ENCODE results near the gene ENPP6.

Gene ENPP6

GRCh38 chr4:184237612-184238011 is 19.9 kb upstream of the ENPP6 start (continued):
- TF ChIP-seq AEBP2 (tag by site-specific recombination; IDR thresholded peaks at IDR 0.05; ENCODE audit: borderline replicate concordance) (no peak), ZNF792 (tag by site-specific recombination; IDR thresholded peaks at IDR 0.05) (no peak), YY1 (tag by site-specific recombination; IDR thresholded peaks at IDR 0.05) (no peak), ZNF692 (tag by site-specific recombination; IDR thresholded peaks at IDR 0.05) (no peak)

DNA sequence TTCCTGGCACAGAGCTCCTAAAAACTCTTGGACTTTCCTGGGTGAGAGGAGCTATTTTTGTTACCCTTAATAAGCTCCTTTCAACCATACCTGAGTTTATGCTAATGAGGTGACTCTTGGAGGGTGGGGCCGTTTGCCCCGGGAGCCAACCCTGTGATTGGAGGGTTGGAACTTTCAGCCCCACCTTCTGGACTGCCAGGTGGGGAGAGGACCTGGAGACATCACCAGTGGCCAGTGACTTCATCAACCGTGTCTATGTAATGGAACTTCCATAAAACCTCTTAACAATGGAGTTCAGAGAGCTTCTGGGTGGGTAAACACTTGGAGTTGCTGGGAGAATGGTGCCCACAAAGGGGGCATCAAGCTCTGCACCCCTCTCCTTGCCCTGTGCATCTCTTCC is 17.9 kb upstream of the ENPP6 start:
- Histone ChIP-seq H3K27ac (ENCODE audit: extremely low read depth, low read depth, low read length) (no peak overlapping the region), H3K4me1 (ENCODE audit: control insufficient read depth, insufficient read depth, low read length) (peaks cover 2% of the 10 kb centered on the region; the same call in 1 of the 2 replicates), H3K4me3 (ENCODE audit: low read depth, low read length) (no peak overlapping the region), H3K36me3 (ENCODE audit: control insufficient read depth in 2 of 2, insufficient read depth in 1 of 2, low read length in 2 of 2) (no peaks in the 10 kb centered on the region), H3K9me3 (ENCODE audit: control insufficient read depth, insufficient read depth, low read depth, low read length) (no peaks in the 10 kb centered on the region)
- TF ChIP-seq YY1 (tag by site-specific recombination; IDR thresholded peaks at IDR 0.05) (no peak), HIC1 (tag by site-specific recombination; IDR thresholded peaks at IDR 0.05) (no peak), PRDM10 (tag by site-specific recombination; IDR thresholded peaks at IDR 0.05) (no peak), ZNF426 (tag by site-specific recombination; IDR thresholded peaks at IDR 0.05) (no peak), ZNF791 (tag by site-specific recombination; IDR thresholded peaks at IDR 0.05) (no peak)
- ChIA-PET POLR2A (interaction anchor here (0.8 kb wide), 1 partner anchor 108 kb away, joined by 3 read pairs; no protein-coding TSS in a partner anchor), CTCF (no interaction called here)

DNA sequence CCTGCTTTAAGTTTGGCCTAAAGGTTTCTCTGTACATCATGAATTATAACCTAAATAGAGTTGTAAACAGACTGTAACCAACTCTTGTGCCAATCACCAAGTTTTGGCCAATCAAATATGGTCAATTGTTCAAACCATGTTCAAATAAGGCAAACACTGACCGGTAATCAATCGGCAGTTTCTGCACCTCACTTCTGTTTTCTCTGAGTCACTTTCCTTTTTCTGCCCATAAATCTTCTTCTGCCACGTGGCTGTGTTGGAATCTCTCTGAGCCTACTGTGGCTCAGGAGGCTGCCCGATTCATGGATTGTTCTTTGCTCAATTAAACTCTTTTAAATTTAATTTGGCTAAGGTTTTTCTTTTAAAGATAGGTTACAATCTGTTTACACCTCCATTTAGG is 16.5 kb upstream of the ENPP6 start:
- ChIA-PET CTCF (no interaction called here), POLR2A (no interaction called here)
- peak; percentile 92 for TF ChIP-seq ZNF549 (tag by site-specific recombination; IDR thresholded peaks at IDR 0.05)
- no peak for TF ChIP-seq ZNF610 (tag by site-specific recombination; IDR thresholded peaks at IDR 0.05; ENCODE audit: borderline replicate concordance)
- Histone ChIP-seq H3K9me3 (ENCODE audit: control insufficient read depth, insufficient read depth, low read depth, low read length) (no peaks in the 10 kb centered on the region), H3K4me1 (ENCODE audit: control insufficient read depth, insufficient read depth, low read length) (peaks cover 2% of the 10 kb centered on the region; the same call in 1 of the 2 replicates), H3K36me3 (ENCODE audit: control insufficient read depth in 2 of 2, insufficient read depth in 1 of 2, low read length in 2 of 2) (no peaks in the 10 kb centered on the region), H3K4me3 (ENCODE audit: low read depth, low read length) (no peak overlapping the region), H3K27ac (ENCODE audit: extremely low read depth, low read depth, low read length) (no peak overlapping the region)

DNA sequence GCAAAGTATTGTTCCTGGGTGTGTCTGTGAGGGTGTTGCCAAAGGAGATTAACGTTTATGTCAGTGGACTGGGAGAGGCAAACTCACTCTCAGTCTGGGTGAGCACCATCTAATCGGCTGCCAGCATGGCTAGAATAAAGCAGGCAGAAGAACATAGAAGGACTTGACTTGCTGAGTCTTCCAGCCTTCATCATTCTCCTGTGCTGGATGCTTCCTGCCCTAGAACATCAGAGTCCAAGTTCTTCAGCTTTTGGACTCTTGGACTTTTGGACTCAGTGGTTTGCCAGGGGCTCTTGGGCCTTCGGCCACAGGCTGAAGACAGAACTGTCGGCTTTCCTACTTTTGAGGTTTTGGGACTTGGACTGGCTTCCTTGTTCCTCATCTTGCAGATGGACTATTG is 15.3 kb upstream of the ENPP6 start:
- H3K4me3 ChIP-seq (ENCODE audit: low read depth, low read length) = no peak overlapping the region
- no peaks in the 10 kb centered on the region for H3K36me3 ChIP-seq (ENCODE audit: control insufficient read depth in 2 of 2, insufficient read depth in 1 of 2, low read length in 2 of 2)
- peaks cover 2% of the 10 kb centered on the region; the same call in 1 of the 2 replicates for H3K4me1 ChIP-seq (ENCODE audit: control insufficient read depth, insufficient read depth, low read length)
- ChIA-PET POLR2A (no interaction called here), CTCF (no interaction called here)
- TF ChIP-seq ZFHX2 (tag by site-specific recombination; conservative IDR thresholded peaks at IDR 0.05) = no peak
- no peak for TF ChIP-seq HIC1 (tag by site-specific recombination; IDR thresholded peaks at IDR 0.05)
- no peaks in the 10 kb centered on the region for H3K9me3 ChIP-seq (ENCODE audit: control insufficient read depth, insufficient read depth, low read depth, low read length)
- H3K27ac ChIP-seq (ENCODE audit: extremely low read depth, low read depth, low read length) = no peak overlapping the region

All from HEK293 (cell line).